Measurements from ENCODE around the gene TMCC3. TPM values are rescaled to one million over a fixed set of nuclear protein-coding genes. Genes with fewer than 3 reads are reported as not detected.

TMCC3 gene
- total RNA-seq, 1 experiment from 2014 or later, result 2.2 TPM

- Mint-ChIP-seq H3K4me3 (no peak overlapping the region), H3K36me3 (no peaks in the 10 kb centered on the region), H3K9me3 (no peaks in the 10 kb centered on the region), H3K27ac (no peak overlapping the region), H3K4me1 (peaks cover 9% of the 10 kb centered on the region; the same call in 1 of the 2 replicates), H3K27me3 (ENCODE audit: low read depth) (no peaks in the 10 kb centered on the region)
- DNase-seq (ENCODE audit: low spot score), result no peak
- ChIA-PET CTCF (no interaction called here), POLR2A (no interaction called here)
- ATAC-seq, result no peak
- TF ChIP-seq GTF2I (CRISPR knock-in tag; conservative IDR thresholded peaks at IDR 0.05) (no peak), ZNF138 (CRISPR knock-in tag; conservative IDR thresholded peaks at IDR 0.05) (no peak), SOX15 (CRISPR knock-in tag; IDR thresholded peaks at IDR 0.05) (no peak)
Observed at GRCh38 chr12:94538318-94538717, 112.0 kb downstream of the TMCC3 start.

- Mint-ChIP-seq H3K4me3 (no peak overlapping the region), H3K4me1 (peaks cover 9% of the 10 kb centered on the region; the same call in 1 of the 2 replicates), H3K9me3 (no peaks in the 10 kb centered on the region), H3K36me3 (no peaks in the 10 kb centered on the region), H3K27me3 (ENCODE audit: low read depth) (no peaks in the 10 kb centered on the region), H3K27ac (no peak overlapping the region)
- DNase-seq (ENCODE audit: low spot score) (no peak), ATAC-seq (no peak)
- ChIA-PET POLR2A (interaction anchor here (0.6 kb wide), 1 partner anchor 1023 kb away, joined by 4 read pairs; no protein-coding TSS in a partner anchor), CTCF (no interaction called here)
- TF ChIP-seq ATF3 (CRISPR knock-in tag; conservative IDR thresholded peaks at IDR 0.05), result no peak
- no peak for TF ChIP-seq FOXP1 (CRISPR knock-in tag; IDR thresholded peaks at IDR 0.05; ENCODE audit: borderline replicate concordance)
- no peak for TF ChIP-seq NR2C2 (CRISPR knock-in tag; IDR thresholded peaks at IDR 0.05)
- TF ChIP-seq ZNF121 (CRISPR knock-in tag; IDR thresholded peaks at IDR 0.05), result no peak
Observed at GRCh38 chr12:94536040-94536965, 114.1 kb downstream of the TMCC3 start.

- no peak for TF ChIP-seq ZNF423 (CRISPR knock-in tag; IDR thresholded peaks at IDR 0.05)
- no peak for TF ChIP-seq TP53 (CRISPR knock-in tag; IDR thresholded peaks at IDR 0.05)
- TF ChIP-seq TEAD4 (CRISPR knock-in tag; IDR thresholded peaks at IDR 0.05), result no peak
- TF ChIP-seq ZNF671 (CRISPR knock-in tag; IDR thresholded peaks at IDR 0.05), result no peak
- no peak for TF ChIP-seq ERG (CRISPR knock-in tag; IDR thresholded peaks at IDR 0.05)
- no peak for TF ChIP-seq JAZF1 (CRISPR knock-in tag; IDR thresholded peaks at IDR 0.05)
- no peak for TF ChIP-seq ZNF281 (CRISPR knock-in tag; IDR thresholded peaks at IDR 0.05)
- no peak for TF ChIP-seq NR1H2 (CRISPR knock-in tag; IDR thresholded peaks at IDR 0.05)
- no peak for TF ChIP-seq PRRX2 (CRISPR knock-in tag; IDR thresholded peaks at IDR 0.05)
- TF ChIP-seq SMAD4 (CRISPR knock-in tag; IDR thresholded peaks at IDR 0.05), result no peak
- no peak for TF ChIP-seq GABPB1 (CRISPR knock-in tag; IDR thresholded peaks at IDR 0.05)
- no peak for TF ChIP-seq GRHL2 (CRISPR knock-in tag; IDR thresholded peaks at IDR 0.05; ENCODE audit: insufficient replicate concordance, severe bottlenecking)
- TF ChIP-seq AR (CRISPR knock-in tag; IDR thresholded peaks at IDR 0.05), result no peak
- TF ChIP-seq ZNF138 (CRISPR knock-in tag; conservative IDR thresholded peaks at IDR 0.05), result no peak
- TF ChIP-seq ETV6 (CRISPR knock-in tag; IDR thresholded peaks at IDR 0.05), result no peak
- Mint-ChIP-seq H3K36me3 (no peaks in the 10 kb centered on the region), H3K9me3 (no peaks in the 10 kb centered on the region), H3K4me1 (peaks cover 9% of the 10 kb centered on the region; the same call in 1 of the 2 replicates), H3K27me3 (ENCODE audit: low read depth) (no peaks in the 10 kb centered on the region), H3K27ac (no peak overlapping the region), H3K4me3 (no peak overlapping the region)
- POLR2A ChIA-PET, result no interaction called here
- CTCF ChIA-PET, result no interaction called here
- ATAC-seq (no peak), DNase-seq (ENCODE audit: low spot score) (no peak)
Observed at GRCh38 chr12:94535510-94535921, 114.8 kb downstream of the TMCC3 start.
